ENCODE measurements around the gene PTPRD.

GRCh38 chr9:10443181-10443867 lies 169.5 kb downstream of the PTPRD start:
- TF ChIP-seq, protein P1, sequence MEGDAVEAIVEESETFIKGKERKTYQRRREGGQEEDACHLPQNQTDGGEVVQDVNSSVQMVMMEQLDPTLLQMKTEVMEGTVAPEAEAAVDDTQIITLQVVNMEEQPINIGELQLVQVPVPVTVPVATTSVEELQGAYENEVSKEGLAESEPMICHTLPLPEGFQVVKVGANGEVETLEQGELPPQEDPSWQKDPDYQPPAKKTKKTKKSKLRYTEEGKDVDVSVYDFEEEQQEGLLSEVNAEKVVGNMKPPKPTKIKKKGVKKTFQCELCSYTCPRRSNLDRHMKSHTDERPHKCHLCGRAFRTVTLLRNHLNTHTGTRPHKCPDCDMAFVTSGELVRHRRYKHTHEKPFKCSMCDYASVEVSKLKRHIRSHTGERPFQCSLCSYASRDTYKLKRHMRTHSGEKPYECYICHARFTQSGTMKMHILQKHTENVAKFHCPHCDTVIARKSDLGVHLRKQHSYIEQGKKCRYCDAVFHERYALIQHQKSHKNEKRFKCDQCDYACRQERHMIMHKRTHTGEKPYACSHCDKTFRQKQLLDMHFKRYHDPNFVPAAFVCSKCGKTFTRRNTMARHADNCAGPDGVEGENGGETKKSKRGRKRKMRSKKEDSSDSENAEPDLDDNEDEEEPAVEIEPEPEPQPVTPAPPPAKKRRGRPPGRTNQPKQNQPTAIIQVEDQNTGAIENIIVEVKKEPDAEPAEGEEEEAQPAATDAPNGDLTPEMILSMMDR (IDR thresholded peaks at IDR 0.05 in 8 of 11, conservative IDR thresholded peaks at IDR 0.05 in 3 of 11) = no peak
- TF ChIP-seq POLR2A (IDR thresholded peaks at IDR 0.05) (no peak), POLR2AphosphoS5 (IDR thresholded peaks at IDR 0.05) (no peak)
